ENCODE measurements around the gene FADD. TPM values are rescaled to one million over a fixed set of nuclear protein-coding genes. Genes with fewer than 3 reads are reported as not detected.

FADD gene, protein sequence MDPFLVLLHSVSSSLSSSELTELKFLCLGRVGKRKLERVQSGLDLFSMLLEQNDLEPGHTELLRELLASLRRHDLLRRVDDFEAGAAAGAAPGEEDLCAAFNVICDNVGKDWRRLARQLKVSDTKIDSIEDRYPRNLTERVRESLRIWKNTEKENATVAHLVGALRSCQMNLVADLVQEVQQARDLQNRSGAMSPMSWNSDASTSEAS
- 18.9 and 33.6 TPM in 2 replicates for total RNA-seq (ENCODE audit: low replicate concordance)

DNA sequence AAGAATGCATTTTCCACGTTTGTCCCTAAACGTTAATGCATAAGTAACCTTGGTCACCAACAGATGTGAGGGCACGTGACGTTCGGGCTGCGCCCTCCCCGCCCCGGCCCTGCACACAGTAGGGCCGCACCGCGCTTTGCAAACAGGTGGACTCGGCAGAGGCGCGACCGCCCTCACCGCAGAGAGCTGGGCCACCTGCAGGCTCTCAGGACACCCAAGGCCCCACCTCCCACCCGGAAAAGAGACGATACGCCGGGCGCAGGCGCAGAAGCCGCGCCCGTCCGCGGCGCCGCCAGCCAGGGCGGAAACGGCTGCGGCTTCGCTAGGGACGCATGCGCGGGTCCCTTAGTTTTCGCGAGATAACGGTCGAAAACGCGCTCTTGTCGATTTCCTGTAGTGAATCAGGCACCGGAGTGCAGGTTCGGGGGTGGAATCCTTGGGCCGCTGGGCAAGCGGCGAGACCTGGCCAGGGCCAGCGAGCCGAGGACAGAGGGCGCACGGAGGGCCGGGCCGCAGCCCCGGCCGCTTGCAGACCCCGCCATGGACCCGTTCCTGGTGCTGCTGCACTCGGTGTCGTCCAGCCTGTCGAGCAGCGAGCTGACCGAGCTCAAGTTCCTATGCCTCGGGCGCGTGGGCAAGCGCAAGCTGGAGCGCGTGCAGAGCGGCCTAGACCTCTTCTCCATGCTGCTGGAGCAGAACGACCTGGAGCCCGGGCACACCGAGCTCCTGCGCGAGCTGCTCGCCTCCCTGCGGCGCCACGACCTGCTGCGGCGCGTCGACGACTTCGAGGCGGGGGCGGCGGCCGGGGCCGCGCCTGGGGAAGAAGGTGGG is at the start of gene FADD:
TSS of gene FADD (plus strand) at position 377 of the 831 bp plus-strand sequence. CDS start at position 541, 164 bp downstream.
- H2AFZ ChIP-seq (replicated peaks): peak within 1 kb of the TSS; percentile 81
- peaks cover 11% of the 10 kb centered on the region for H3K27me3 Mint-ChIP-seq (ENCODE audit: insufficient read depth, low read depth)
- H3K9ac ChIP-seq: peak within 1 kb of the TSS; percentile 78
- H3K4me1 Mint-ChIP-seq: peaks cover 21% of the 10 kb centered on the region
- H3K36me3 Mint-ChIP-seq: peaks cover 10% of the 10 kb centered on the region
- peak within 1 kb of the TSS; percentile 37 for H3K27ac Mint-ChIP-seq
- DNase-seq (ENCODE audit: low spot score): peak; percentile 96
- H3K4me3 ChIP-seq: peak within 1 kb of the TSS; percentile 71
- peaks cover 7% of the 10 kb centered on the region for H3K4me1 ChIP-seq
- H3K4me3 Mint-ChIP-seq: peak within 1 kb of the TSS; percentile 95
- no peaks in the 10 kb centered on the region for H3K9me3 Mint-ChIP-seq
- H3K27me3 ChIP-seq: no peaks in the 10 kb centered on the region
- peak within 1 kb of the TSS; percentile 88 for H3K4me2 ChIP-seq
- H3F3A ChIP-seq (ENCODE audit: low read depth): peaks cover under 1% of the 10 kb centered on the region
- no peak within 1 kb of the TSS for H3K27ac ChIP-seq
- H3K36me3 ChIP-seq: no peaks in the 10 kb centered on the region
- TF ChIP-seq EZH2phosphoT487 (IDR thresholded peaks at IDR 0.05) (no peak), EZH2 (IDR thresholded peaks at IDR 0.05) (no peak)
- TF ChIP-seq, protein P1, sequence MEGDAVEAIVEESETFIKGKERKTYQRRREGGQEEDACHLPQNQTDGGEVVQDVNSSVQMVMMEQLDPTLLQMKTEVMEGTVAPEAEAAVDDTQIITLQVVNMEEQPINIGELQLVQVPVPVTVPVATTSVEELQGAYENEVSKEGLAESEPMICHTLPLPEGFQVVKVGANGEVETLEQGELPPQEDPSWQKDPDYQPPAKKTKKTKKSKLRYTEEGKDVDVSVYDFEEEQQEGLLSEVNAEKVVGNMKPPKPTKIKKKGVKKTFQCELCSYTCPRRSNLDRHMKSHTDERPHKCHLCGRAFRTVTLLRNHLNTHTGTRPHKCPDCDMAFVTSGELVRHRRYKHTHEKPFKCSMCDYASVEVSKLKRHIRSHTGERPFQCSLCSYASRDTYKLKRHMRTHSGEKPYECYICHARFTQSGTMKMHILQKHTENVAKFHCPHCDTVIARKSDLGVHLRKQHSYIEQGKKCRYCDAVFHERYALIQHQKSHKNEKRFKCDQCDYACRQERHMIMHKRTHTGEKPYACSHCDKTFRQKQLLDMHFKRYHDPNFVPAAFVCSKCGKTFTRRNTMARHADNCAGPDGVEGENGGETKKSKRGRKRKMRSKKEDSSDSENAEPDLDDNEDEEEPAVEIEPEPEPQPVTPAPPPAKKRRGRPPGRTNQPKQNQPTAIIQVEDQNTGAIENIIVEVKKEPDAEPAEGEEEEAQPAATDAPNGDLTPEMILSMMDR (IDR thresholded peaks at IDR 0.05): no peak
- H3K9me3 ChIP-seq (ENCODE audit: low read depth): no peaks in the 10 kb centered on the region
- H3K79me2 ChIP-seq (ENCODE audit: low read depth): peaks cover 29% of the 10 kb centered on the region
- peaks cover 43% of the 10 kb centered on the region for H4K20me1 ChIP-seq (ENCODE audit: low read depth)

DNA sequence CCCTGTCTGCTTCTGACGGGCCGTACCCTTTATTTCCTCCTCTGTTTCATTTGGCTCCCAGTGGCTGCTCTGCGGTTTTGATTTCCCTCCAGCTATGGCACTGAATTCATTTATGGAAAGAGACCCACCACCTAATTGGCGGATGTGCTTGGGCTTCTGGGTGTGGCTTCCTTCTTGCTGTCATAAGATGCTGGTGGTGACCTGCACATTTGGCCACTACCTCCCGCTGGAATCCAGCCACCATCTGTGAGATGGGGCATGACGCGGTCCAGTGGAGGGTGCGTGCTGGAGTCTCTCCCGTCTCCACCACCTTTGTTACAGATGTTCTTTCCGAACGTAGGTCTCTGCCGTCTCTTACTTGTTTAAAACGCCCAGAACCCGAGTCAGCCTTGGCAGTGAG is 47.7 kb upstream of the FADD start:
- Histone ChIP-seq H4K20me1 (ENCODE audit: low read depth) (no peaks in the 10 kb centered on the region), H2AFZ (replicated peaks) (no peak overlapping the region), H3K79me2 (ENCODE audit: low read depth) (no peaks in the 10 kb centered on the region), H3F3A (ENCODE audit: low read depth) (no peaks in the 10 kb centered on the region), H3K4me1 (peaks cover 4% of the 10 kb centered on the region), H3K27ac (no peak overlapping the region), H3K4me2 (no peak overlapping the region), H3K9ac (no peak overlapping the region), H3K27me3 (no peaks in the 10 kb centered on the region), H3K4me3 (no peak overlapping the region), H3K36me3 (no peaks in the 10 kb centered on the region), H3K9me3 (ENCODE audit: low read depth) (no peaks in the 10 kb centered on the region)
- TF ChIP-seq EZH2 (IDR thresholded peaks at IDR 0.05) (no peak), EZH2phosphoT487 (IDR thresholded peaks at IDR 0.05) (no peak)
- TF ChIP-seq, protein P1 (IDR thresholded peaks at IDR 0.05): no peak
- peaks cover 20% of the 10 kb centered on the region for H3K4me1 Mint-ChIP-seq
- no peaks in the 10 kb centered on the region for H3K36me3 Mint-ChIP-seq
- H3K27me3 Mint-ChIP-seq (ENCODE audit: insufficient read depth, low read depth): peaks cover 28% of the 10 kb centered on the region
- no peak for DNase-seq (ENCODE audit: low spot score)
- no peak overlapping the region for H3K27ac Mint-ChIP-seq
- no peak overlapping the region for H3K4me3 Mint-ChIP-seq
- no peaks in the 10 kb centered on the region for H3K9me3 Mint-ChIP-seq

DNA sequence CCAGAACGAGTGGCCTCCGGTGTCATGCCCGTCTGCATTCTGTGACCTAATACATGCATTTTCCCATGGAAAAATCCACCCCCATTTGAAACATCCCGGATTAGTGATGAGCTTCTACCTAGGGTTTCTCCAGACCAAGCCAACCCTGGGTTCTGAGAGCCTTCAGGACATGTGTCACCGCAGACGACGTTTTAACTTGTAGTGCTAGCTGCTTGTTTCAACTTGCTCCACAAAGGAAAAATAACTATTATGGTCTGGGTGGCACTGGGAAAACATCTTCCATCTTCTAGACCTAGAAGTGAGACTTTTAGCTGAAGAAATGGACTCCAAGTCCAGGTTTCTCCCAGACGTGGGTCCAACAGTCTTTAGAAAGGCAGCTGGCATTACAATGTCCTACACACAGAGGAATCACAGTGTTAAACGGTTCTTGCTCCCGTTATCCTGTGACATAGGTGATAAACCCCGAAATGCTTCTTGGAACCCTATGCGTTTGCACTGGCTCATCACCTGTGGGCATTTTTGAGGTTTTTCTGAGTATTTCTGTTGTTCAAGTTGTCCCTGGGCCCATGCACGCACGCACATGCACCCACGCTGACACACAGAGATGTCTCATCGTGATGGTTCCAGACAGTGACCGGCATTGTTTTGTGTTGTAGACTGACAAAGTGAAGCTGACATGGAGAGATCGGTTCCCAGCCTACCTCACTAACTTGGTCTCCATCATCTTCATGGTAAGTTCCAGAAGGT is 46.6 kb upstream of the FADD start:
- no peak overlapping the region for H3K9ac ChIP-seq
- Mint-ChIP-seq H3K36me3 (no peaks in the 10 kb centered on the region), H3K27me3 (ENCODE audit: insufficient read depth, low read depth) (peaks cover 26% of the 10 kb centered on the region), H3K9me3 (no peaks in the 10 kb centered on the region), H3K4me3 (no peak overlapping the region), H3K27ac (no peak overlapping the region), H3K4me1 (peaks cover 11% of the 10 kb centered on the region)
- H3F3A ChIP-seq (ENCODE audit: low read depth): no peaks in the 10 kb centered on the region
- no peaks in the 10 kb centered on the region for H3K9me3 ChIP-seq (ENCODE audit: low read depth)
- no peak for DNase-seq (ENCODE audit: low spot score)
- H4K20me1 ChIP-seq (ENCODE audit: low read depth): no peaks in the 10 kb centered on the region
- no peak for TF ChIP-seq EZH2phosphoT487 (IDR thresholded peaks at IDR 0.05)
- TF ChIP-seq, protein P1 (IDR thresholded peaks at IDR 0.05): no peak
- TF ChIP-seq EZH2 (IDR thresholded peaks at IDR 0.05): no peak
- H3K36me3 ChIP-seq: no peaks in the 10 kb centered on the region
- no peak overlapping the region for H3K4me2 ChIP-seq
- H2AFZ ChIP-seq (replicated peaks): no peak overlapping the region
- no peak overlapping the region for H3K27ac ChIP-seq
- H3K4me3 ChIP-seq: no peak overlapping the region
- H3K27me3 ChIP-seq: no peaks in the 10 kb centered on the region
- no peaks in the 10 kb centered on the region for H3K4me1 ChIP-seq
- no peaks in the 10 kb centered on the region for H3K79me2 ChIP-seq (ENCODE audit: low read depth)
